Measurements from ENCODE around the gene GREB1.

- TF ChIP-seq CTCF (conservative IDR thresholded peaks at IDR 0.05) (no peak), EZH2 (IDR thresholded peaks at IDR 0.05; ENCODE audit: low read depth) (no peak)
Observed at GRCh38 chr2:11625671-11626070, 91.8 kb downstream of the GREB1 start.
